Measurements from ENCODE around the gene LHX6. TPM values are rescaled to one million over a fixed set of nuclear protein-coding genes. Genes with fewer than 3 reads are reported as not detected.
A peak's percentile ranks its signal among the peaks of the same experiment; 100 is the strongest.

Gene LHX6
- total and polyA plus RNA-seq, 2 of the 8 experiments (the other 6 are each of a cell fraction or from before 2014, with no cell fraction given) = 0.92 to 1.2 TPM

DNA sequence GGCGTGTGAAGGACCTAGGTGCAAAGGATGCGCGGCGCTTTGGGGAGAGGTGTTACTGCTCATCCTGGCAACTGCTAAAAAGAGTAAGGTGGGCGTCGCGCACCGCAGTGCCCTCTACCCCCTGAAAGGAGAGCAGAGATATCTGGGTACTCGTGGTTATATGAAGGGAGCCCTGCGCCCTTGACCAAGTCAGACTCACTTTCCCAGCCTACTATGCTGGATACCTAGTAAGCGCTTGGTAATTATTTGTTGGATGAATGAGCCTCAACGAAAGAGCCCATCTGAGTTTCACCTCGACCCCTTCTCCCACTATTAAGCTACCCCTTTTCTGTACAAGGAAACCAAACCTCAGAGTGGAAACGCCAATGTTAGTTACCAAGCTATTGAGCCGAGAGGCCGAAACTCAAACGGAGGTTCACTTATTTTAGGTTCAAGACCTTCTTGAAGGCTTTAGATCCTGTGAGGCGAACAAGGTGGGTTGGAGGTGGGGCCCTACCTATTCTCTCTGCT is 8.0 kb downstream of the LHX6 start:
- Histone ChIP-seq H3K14ac (ENCODE audit: insufficient read length) (no peak overlapping the region), H4K20me1 (replicated peaks in 1 of 2; ENCODE audit: control insufficient read depth in 1 of 2, insufficient read depth in 2 of 2, low read length in 2 of 2) (peaks cover 15 to 35% of the 10 kb centered on the region in 2 experiments), H3K9ac (replicated peaks in 1 of 4; ENCODE audit: extremely low read depth in 1 of 4, low read depth in 3 of 4, low read length in 3 of 4) (no peak overlapping the region), H3K23ac (ENCODE audit: insufficient read length) (no peak overlapping the region), H4K8ac (ENCODE audit: extremely low read depth, insufficient read depth, low read length) (no peak overlapping the region), H4K5ac (ENCODE audit: insufficient read length, low read depth, low read length) (no peak overlapping the region), H4K91ac (replicated peaks; ENCODE audit: insufficient read length, low read length) (no peak overlapping the region), H3K18ac (ENCODE audit: extremely low read depth, low read length) (peak overlapping the region; percentile 44; the same call in 1 of the 2 replicates), H3K9me3 (ENCODE audit: insufficient read depth in 2 of 2, low read depth in 1 of 2, low read length in 1 of 2) (no peaks in the 10 kb centered on the region), H3K4ac (replicated peaks; ENCODE audit: insufficient read length, low read depth, low read length) (no peak overlapping the region), H3K56ac (replicated peaks; ENCODE audit: insufficient read length, low read depth, low read length) (no peak overlapping the region), H3K4me3 (ENCODE audit: extremely low read depth in 1 of 4, insufficient read depth in 2 of 4, low read depth in 3 of 4, low read length in 4 of 4) (peak overlapping the region; percentile 8 to 59 (median 26); a peak in 5 of 8 replicates), H2BK15ac (ENCODE audit: low read length) (peak overlapping the region; percentile 50; the same call in 1 of the 2 replicates), H3K79me1 (ENCODE audit: low read depth, low read length) (no peaks in the 10 kb centered on the region), H2BK12ac (ENCODE audit: low read depth, low read length) (peak overlapping the region; percentile 95), H3K79me2 (ENCODE audit: control insufficient read depth in 1 of 2, insufficient read depth in 2 of 2, low read length in 2 of 2) (no peaks in the 10 kb centered on the region), H3K23me2 (ENCODE audit: low read depth, low read length) (peaks cover 25% of the 10 kb centered on the region; the same call in 1 of the 2 replicates), H2BK120ac (replicated peaks; ENCODE audit: low read depth, low read length) (no peak overlapping the region), H3K27me3 (replicated peaks in 1 of 4; ENCODE audit: control insufficient read depth in 3 of 4, extremely low read depth in 1 of 4, insufficient read depth in 3 of 4, low read length in 3 of 4) (peaks cover 93 to 100% (median 99%) of the 10 kb centered on the region in 4 experiments), H3K4me1 (replicated peaks in 1 of 4; ENCODE audit: control insufficient read depth in 3 of 4, insufficient read depth in 4 of 4, low read length in 3 of 4) (peaks cover 5 to 47% (median 35%) of the 10 kb centered on the region in 4 experiments), H3K27ac (ENCODE audit: low read depth, low read length) (no peak overlapping the region), H3K36me3 (ENCODE audit: control insufficient read depth in 2 of 4, insufficient read depth in 4 of 4, low read length in 3 of 4) (no peaks in the 10 kb centered on the region; a peak in 1 of 8 replicates), H2BK20ac (ENCODE audit: low read length) (peak overlapping the region; percentile 89; the same call in 1 of the 2 replicates), H2AK5ac (ENCODE audit: low read depth, low read length) (0 out of 2 replicates have a peak overlapping the region, but pooled peaks have one; percentile 18), H2AFZ (ENCODE audit: low read length) (no peak overlapping the region), H3K4me2 (ENCODE audit: insufficient read depth in 1 of 2, low read depth in 2 of 2, low read length in 2 of 2) (peak overlapping the region; percentile 80 to 87), H2BK5ac (ENCODE audit: low read depth, low read length) (0 out of 2 replicates have a peak overlapping the region, but pooled peaks have one; percentile 52)
- POLR2A ChIA-PET (ENCODE audit: partially characterized antibody) = interaction anchor here (0.7 to 1.0 kb wide), 4 partner anchors 23 to 94 kb away, joined by 3 to 4 read pairs (median 3); no protein-coding TSS in a partner anchor
- FAIRE-seq = no peak
- 5% methylated on average over 18 of the region's 18 CpGs; no CpG with 5 or more reads in 1 of the 2 experiments for WGBS, 2 experiments (ENCODE audit: extremely low coverage in 1 of 2, insufficient coverage in 1 of 2, insufficient read length in 1 of 2, insufficient replicate concordance in 2 of 2, low coverage in 1 of 2, low lambda C conversion rate in 2 of 2, missing lambda C conversion rate in 1 of 2)
- no peak for DNase-seq (ENCODE audit: low read depth in 1 of 2, low spot score in 2 of 2)
- TF ChIP-seq CBX8 (IDR thresholded peaks at IDR 0.05; ENCODE audit: borderline replicate concordance, low read depth, low read length) (peak; percentile 99), CREB1 (IDR thresholded peaks at IDR 0.05) (no peak)
- CTCF ChIA-PET (ENCODE audit: partially characterized antibody) = interaction anchor here (0.8 to 4.6 kb wide), 5 partner anchors 10 to 96 kb away, joined by 3 to 26 read pairs (median 3); partner anchors contain the start of gene NDUFA8
